GM21576 (cell line): ENCODE results near the gene HORMAD2.
"Not testable (repeated sequence)": the region's sequence is repeated elsewhere in the genome, so short reads cannot be mapped to it uniquely, and the experiment has no call there.

ENCODE experiments used
- ATAC-seq: cut with Tn5 transposase; IDR thresholded peaks from one replicate; pipeline ENCODE4 v1.9.1; 2021; ENCODE audit warnings: mild to moderate bottlenecking, moderate library complexity; ENCODE audit not compliant: unreplicated experiment

Gene HORMAD2

GRCh38 chr22:30205281-30206115, 125.2 kb downstream of the HORMAD2 start:
- no peak for ATAC-seq

GRCh38 chr22:30206944-30207343, 126.7 kb downstream of the HORMAD2 start:
- no peak for ATAC-seq

DNA sequence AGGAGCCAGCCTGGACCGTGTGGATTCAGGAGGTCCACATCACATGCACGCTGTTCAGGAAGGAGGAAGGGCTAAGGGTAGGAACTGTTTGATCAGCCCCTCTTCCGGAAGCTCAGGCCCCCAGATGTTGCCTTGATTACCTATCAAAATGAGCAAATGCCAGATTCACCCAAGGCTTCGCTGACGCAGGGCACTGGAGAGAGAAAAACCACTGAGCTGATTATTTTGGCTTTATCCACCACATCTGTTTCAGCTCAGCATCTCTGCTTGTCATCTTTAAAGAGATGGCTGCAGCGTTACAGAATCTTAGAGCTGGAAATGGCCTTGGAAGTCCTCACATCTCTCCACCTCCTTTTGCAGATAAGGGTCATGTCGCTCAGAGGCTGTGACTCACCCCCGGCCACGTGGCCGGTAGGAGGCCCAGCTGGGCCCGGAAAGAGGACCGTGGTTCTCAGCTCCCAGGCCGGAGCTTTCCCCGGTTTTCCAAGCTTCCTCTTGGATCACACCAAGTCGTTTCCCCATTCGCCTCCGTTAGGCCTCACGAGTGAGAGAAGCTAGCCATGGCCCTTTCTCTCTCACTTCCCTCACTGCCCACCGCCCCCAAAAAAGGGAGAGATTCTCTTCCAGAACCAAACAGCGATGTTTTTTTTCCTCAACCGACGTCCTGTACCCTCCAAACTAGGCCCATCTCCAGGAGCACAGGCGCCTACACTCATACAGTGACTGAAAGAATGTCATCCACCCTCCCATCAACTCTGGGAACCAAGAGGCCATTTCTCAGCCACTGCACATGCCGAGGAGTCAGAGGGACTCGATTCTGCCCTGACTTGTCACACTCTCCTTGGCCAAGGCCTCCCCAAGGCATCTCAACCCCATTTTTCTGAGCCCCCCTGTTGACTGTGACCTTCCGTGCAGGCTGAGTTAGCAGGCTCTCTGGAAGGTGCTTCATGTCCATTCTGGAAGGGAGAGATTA, 128.7 kb downstream of the HORMAD2 start:
- ATAC-seq = no peak

DNA sequence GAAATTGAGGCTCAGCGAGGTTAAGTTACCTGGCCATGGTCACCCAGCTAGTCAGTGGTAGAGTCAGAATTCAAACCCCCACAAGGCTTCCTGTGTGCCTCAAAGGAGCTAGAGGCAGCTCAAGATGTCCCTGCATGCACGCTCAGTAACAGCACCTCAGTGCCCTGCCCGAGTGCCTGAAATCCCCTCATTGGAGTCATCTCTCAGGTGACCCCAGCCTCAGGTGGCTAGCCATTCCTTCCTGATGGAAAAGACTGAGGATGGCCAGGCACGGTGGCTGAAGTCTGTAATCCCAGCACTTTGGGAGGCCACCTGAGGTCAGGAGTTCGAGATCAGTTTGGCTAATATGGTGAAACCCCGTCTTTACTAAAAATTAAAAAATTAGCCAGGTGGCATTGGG, 129.4 kb downstream of the HORMAD2 start:
- ATAC-seq = no peak

GRCh38 chr22:30210235-30210909, 130.1 kb downstream of the HORMAD2 start:
- no peak for ATAC-seq

GRCh38 chr22:30211124-30211820, 131.0 kb downstream of the HORMAD2 start:
- no peak for ATAC-seq

DNA sequence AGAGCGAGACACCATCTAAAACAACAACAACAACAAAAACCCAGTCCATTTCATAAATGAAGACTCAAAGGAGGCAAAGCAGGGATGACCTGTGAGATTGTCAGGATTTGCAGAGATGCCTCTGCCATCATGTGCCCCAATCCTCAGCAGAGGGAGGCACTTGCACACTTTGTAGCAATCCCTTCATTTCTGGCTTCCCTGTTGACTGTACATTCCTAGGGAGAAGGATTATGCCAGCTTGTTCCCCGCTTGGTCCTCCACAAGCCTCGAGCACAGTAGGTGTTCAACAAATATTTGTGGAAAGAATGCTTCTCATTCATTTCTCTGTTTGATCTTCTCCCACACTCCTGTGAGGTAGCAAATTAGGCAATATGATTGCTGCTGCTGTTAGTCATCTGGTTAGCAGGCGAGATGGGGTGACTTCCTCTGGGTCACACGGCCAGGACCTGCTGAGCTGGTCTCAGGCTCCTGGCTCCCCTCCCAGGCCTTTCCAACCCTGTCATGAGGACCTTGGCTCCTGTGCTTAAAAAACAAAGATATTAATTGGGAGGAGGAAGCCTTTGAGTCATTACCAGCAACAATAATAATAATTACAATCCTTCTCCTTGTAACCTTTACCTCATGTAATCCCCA, 132.2 kb downstream of the HORMAD2 start:
- no peak for ATAC-seq

GRCh38 chr22:30212996-30213441, 132.8 kb downstream of the HORMAD2 start:
- no peak for ATAC-seq

- no peak for ATAC-seq
Measured at GRCh38 chr22:30214703-30215407, 134.6 kb downstream of the HORMAD2 start.

DNA sequence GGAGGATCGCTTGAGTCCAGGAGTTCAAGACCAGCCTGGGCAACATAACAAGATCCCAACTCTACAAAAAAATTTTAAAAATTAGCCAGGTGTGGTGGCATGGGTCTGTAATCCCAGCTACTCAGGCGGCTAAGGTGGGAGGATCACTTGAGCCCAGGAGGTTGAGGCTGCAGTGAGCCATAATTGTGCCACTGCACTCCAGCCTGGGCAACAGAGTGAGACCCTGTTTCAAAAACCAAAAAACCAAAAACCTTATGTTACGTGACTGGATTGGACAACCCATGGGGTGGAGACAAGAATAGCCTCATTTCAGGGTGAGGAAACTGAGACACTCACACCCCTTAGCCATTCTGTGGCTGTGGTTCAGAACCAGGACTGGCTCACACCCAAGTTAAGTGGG, 136.0 kb downstream of the HORMAD2 start:
- not testable (repeated sequence) for ATAC-seq

DNA sequence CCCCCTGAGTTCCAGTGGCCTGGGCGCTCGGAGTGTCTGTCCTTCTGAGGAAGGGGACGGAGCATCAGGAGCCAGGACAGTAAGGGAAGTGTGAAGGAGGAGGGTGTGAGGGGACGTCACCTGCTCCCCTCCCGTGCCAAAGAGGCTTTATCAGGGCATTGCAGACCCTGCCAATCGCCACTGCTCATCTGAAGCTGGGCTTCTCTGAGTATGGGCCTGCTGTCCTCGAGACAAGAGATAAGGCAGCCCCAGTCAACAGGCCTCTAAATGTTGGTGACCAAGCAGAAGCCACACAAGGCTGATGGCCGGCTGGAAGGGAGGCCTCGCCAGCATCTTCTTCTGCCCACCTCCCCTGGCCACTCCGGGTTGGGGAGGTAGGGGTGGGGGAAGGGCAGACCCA, 136.4 kb downstream of the HORMAD2 start:
- ATAC-seq = no peak

DNA sequence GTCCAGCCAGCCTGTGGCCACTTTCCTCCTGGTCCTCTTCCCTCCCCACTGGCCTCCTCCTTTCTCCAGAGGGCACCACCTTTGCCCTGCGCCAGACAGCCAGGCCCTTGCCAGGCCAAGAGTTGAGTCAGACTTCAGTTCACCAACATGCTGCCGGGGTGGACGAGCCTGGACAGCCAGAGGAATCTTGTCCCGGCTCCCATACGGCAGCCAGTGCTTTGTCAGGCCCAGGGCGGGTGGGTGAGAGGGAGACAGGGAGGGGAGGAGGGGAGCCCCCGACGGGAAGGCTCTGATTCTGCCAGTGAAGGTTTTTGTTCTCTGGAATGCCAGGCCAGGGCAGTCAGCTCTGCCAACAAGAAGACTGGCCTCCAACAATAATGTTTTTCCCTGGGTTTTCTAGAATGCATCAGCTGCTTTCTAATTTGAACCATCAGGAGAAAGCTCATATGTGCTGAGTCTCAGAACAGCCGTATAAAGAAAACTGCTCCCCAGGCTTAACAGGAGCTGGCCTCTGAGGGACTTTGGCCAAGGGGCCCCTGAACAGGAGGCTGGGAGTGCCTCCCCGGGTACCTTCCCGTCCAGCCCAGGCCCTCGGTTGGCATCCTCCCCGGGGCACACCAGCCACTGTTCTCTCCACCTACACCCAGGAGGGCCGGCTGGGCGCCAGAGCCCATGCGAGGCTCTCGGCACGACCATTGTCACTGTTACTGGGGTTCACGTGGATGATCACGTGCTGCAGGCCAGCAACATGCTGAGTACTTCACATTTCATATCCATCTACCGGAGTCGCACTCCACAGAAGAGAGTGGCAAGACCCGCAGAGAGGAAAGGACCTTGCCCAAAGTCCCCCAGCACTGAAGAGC, 137.7 kb downstream of the HORMAD2 start:
- ATAC-seq = no peak

- no peak for ATAC-seq
Measured at GRCh38 chr22:30219049-30219654, 138.9 kb downstream of the HORMAD2 start.

- no peak for ATAC-seq
Measured at GRCh38 chr22:30219668-30220278, 139.5 kb downstream of the HORMAD2 start.

DNA sequence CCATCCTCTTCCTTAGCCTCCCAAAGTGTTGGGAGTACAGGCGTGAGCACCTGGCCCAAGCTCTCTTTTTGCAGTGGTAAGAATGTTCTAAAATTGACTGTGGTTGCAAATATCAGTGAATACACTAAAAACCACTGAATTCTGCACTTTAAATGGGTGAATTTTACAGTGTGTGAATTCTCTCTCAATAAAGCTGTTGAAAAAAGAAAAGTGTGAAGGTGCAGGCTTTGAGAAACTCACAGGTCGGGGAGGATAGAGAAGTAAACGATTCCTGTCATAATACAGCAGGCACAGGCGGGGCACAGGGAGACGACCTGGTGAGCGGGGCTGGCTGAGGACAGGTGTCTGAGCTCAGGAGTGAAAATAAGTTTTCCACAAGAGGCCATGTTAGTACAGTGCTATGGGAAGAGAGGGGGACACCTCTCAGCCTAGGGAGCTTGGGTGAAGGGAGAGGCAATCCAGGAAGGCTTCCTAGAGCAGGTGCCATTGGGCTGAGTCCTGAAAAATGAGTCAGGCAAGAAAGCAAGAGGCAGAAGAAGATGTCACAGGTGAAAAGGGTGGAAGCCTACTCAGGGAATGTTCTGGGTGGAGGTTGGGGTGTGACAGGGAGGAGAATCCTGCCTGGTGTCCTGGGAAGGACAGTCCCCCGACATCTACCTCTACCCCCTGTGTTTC, 140.2 kb downstream of the HORMAD2 start:
- no peak for ATAC-seq

- no peak for ATAC-seq
Measured at GRCh38 chr22:30221121-30221992, 141.1 kb downstream of the HORMAD2 start.
